ENCODE measurements around the gene ABHD11. TPM values are rescaled to one million over a fixed set of nuclear protein-coding genes. Genes with fewer than 3 reads are reported as not detected.
"Not testable (repeated sequence)": the region's sequence is repeated elsewhere in the genome, so short reads cannot be mapped to it uniquely, and the experiment has no call there.

The ABHD11 gene
- total RNA-seq, 4 donors from 2014 or later, result 3.2 to 9.4 (median 7.6) TPM

DNA sequence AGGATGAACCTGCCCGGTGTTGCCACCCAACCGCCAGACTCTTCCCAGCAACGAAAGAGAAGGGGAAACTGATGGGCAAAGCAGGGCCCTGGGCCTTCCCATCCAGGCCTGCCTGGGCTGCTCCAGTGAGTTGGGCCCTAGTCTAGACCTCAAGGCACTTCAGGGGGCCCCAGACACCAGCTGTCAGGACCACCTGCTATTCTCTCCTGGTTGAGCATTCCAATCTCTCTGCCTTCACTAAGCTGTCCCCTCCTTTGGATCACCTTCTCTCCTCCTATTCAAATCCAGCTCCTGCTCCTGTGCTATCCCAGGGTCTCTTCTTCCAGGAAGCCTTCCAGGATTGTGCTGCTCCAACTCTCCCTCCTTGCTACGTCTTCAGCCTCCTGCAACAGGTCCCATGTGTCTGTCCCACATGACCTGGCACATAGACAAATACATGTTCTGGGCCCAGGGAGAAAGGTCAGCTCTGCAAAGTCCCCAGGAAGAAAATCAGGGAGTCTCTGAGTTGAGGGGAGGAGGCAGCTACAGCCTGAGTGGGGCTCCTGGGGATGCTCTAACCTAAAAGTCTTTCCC, 22.2 kb downstream of the ABHD11 start:
- in situ Hi-C loops (cut with MboI; ENCODE audit: low sequenced_read_pairs in 4 of 4) (loop anchor here in 1 of 4 donors (10.0 kb wide), 1 partner anchor 102 kb away; no protein-coding TSS in a partner anchor), intact Hi-C loops (cut with DNase I; ENCODE audit: low total_unique reads) (loop anchor here (5.0 kb wide), 1 partner anchor 34 kb away; the partner anchor contains the start of genes BUD23 and DNAJC30)
- H3K27me3 ChIP-seq, result no peaks in the 10 kb centered on the region
- H3K9me3 ChIP-seq, result no peaks in the 10 kb centered on the region
- H3K36me3 ChIP-seq, result no peaks in the 10 kb centered on the region
- peaks cover 7 to 25% of the 10 kb centered on the region in 2 donors for H3K4me1 ChIP-seq
- no peak overlapping the region for H3K4me3 ChIP-seq
- TF ChIP-seq POLR2A (IDR thresholded peaks at IDR 0.05) (no peak), CTCF (IDR thresholded peaks at IDR 0.05 in 4 of 5, conservative IDR thresholded peaks at IDR 0.05 in 1 of 5) (no peak)
- ATAC-seq (no peak), DNase-seq (no peak)
- no peak overlapping the region for H3K27ac ChIP-seq

- Histone ChIP-seq H3K36me3 (no peaks in the 10 kb centered on the region), H3K27ac (no peak overlapping the region), H3K4me3 (no peak overlapping the region), H3K9me3 (no peaks in the 10 kb centered on the region), H3K27me3 (no peaks in the 10 kb centered on the region), H3K4me1 (peaks cover 7 to 21% of the 10 kb centered on the region in 2 donors)
- intact Hi-C loops (cut with DNase I; ENCODE audit: low total_unique reads) (loop anchor here (5.0 kb wide), 1 partner anchor 33 kb away; the partner anchor contains the start of genes BUD23 and DNAJC30), in situ Hi-C loops (cut with MboI; ENCODE audit: low sequenced_read_pairs in 4 of 4) (loop anchor here in 1 of 4 donors (10.0 kb wide), 1 partner anchor 101 kb away; no protein-coding TSS in a partner anchor)
- DNase-seq, result no peak
- ATAC-seq, result no peak
- TF ChIP-seq CTCF (IDR thresholded peaks at IDR 0.05 in 4 of 5, conservative IDR thresholded peaks at IDR 0.05 in 1 of 5) (no peak), POLR2A (IDR thresholded peaks at IDR 0.05) (no peak)
These were observed 22.8 kb downstream of the ABHD11 start for GRCh38 chr7:73715648-73716317.

- H3K9me3 ChIP-seq; H3K36me3 ChIP-seq; H3K27ac ChIP-seq; intact Hi-C loops (cut with DNase I; ENCODE audit: low total_unique reads); H3K4me3 ChIP-seq; ATAC-seq; H3K27me3 ChIP-seq; H3K4me1 ChIP-seq; DNase-seq: not testable (repeated sequence)
- in situ Hi-C loops (cut with MboI; ENCODE audit: low sequenced_read_pairs in 4 of 4), result loop anchor here in 1 of 4 donors (10.0 kb wide), 1 partner anchor 99 kb away; no protein-coding TSS in a partner anchor
These were observed 25.3 kb downstream of the ABHD11 start for GRCh38 chr7:73713319-73713718.

GRCh38 chr7:73712773-73713172, 25.8 kb downstream of the ABHD11 start:
- no peak overlapping the region for H3K27ac ChIP-seq
- no peaks in the 10 kb centered on the region for H3K27me3 ChIP-seq
- H3K4me1 ChIP-seq, result peaks cover 0 to under 1% of the 10 kb centered on the region in 2 donors
- no peak for DNase-seq
- ATAC-seq, result no peak
- H3K4me3 ChIP-seq, result no peak overlapping the region
- in situ Hi-C loops (cut with MboI; ENCODE audit: low sequenced_read_pairs in 4 of 4) (loop anchor here in 1 of 4 donors (10.0 kb wide), 1 partner anchor 98 kb away; no protein-coding TSS in a partner anchor), intact Hi-C loops (cut with DNase I; ENCODE audit: low total_unique reads) (no loop called here)
- H3K9me3 ChIP-seq, result no peaks in the 10 kb centered on the region
- TF ChIP-seq CTCF (IDR thresholded peaks at IDR 0.05 in 4 of 5, conservative IDR thresholded peaks at IDR 0.05 in 1 of 5), result no peak
- TF ChIP-seq POLR2A (IDR thresholded peaks at IDR 0.05), result no peak
- H3K36me3 ChIP-seq, result no peaks in the 10 kb centered on the region

DNA sequence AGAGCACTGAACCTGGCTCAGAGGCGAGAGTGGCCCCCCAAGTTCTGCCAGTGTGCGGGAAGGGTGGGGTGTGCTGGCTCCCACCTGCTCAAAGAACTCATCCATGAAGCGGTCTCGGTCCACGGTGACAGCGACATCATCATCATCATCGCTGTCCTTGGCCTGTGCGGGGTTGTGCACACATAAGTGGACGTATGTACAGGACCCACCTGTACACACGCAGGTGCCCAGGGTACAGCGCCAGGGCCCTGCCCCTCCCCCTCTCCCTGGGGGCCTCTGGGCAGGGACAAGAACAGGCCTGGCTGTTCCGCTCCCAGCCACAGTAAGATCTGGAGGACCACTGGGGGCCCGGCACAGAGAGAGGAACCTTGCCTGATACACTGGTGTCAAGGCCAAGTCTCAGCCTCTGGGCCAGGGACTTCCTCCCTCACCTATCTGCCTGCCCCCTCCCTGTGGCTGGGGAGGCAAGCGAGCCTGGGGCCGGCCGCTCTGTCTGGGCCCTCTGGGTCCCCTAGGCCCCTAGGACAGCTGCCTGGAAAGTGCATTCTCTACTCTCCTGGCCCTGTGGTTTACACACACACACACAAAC, 29.5 kb downstream of the ABHD11 start:
- no peak overlapping the region for H3K27ac ChIP-seq
- ATAC-seq, result no peak
- in situ Hi-C loops (cut with MboI; ENCODE audit: low sequenced_read_pairs in 4 of 4), result no loop called here
- no peak for TF ChIP-seq POLR2A (IDR thresholded peaks at IDR 0.05)
- no peak for TF ChIP-seq CTCF (IDR thresholded peaks at IDR 0.05 in 4 of 5, conservative IDR thresholded peaks at IDR 0.05 in 1 of 5)
- H3K4me1 ChIP-seq, result no peaks in the 10 kb centered on the region
- no peak for DNase-seq
- H3K9me3 ChIP-seq, result no peaks in the 10 kb centered on the region
- H3K4me3 ChIP-seq, result no peak overlapping the region
- no peaks in the 10 kb centered on the region for H3K36me3 ChIP-seq
- intact Hi-C loops (cut with DNase I; ENCODE audit: low total_unique reads), result no loop called here
- H3K27me3 ChIP-seq, result no peaks in the 10 kb centered on the region
